Spleen (tissue), 11 donors: ENCODE measurements around the gene CCR9. TPM values are rescaled to one million over a fixed set of nuclear protein-coding genes. Genes with fewer than 3 reads are reported as not detected.

Source experiments
- DNase-seq: peaks from one replicate; pipeline ENCODE4 v3.0.0-alpha.2; 2020
- H3K27ac ChIP-seq, 8 donors: fragments of 200-600 bp; sonication (generic) in 7 of 8; 1 replicate in 4 of 8; 2 replicates in 4 of 8; pipeline versions ENCODE4 v1.5.0 to v1.8.0; 2016 to 2021; ENCODE audit warnings: inconsistent platforms in 4 of 8, mild to moderate bottlenecking in 4 of 8, moderate library complexity in 1 of 8
- H3K27me3 ChIP-seq, 7 donors: fragments of 200-600 bp; sonication (generic) in 6 of 7; replicated peaks in 1 of 7; 1 replicate in 4 of 7; 2 replicates in 3 of 7; pipeline versions ENCODE4 v1.5.0 to v1.8.0; 2016 to 2021; ENCODE audit warnings: inconsistent platforms in 3 of 7, mild to moderate bottlenecking in 1 of 7
- H3K36me3 ChIP-seq, 6 donors: fragments of 200-600 bp; sonication (generic) in 5 of 6; 1 replicate in 4 of 6; 2 replicates in 2 of 6; pipeline versions ENCODE4 v1.5.0 to v1.8.0; 2016 to 2021; ENCODE audit warnings: inconsistent platforms in 2 of 6
- H3K4me1 ChIP-seq, 6 donors: fragments of 200-600 bp; sonication (generic) in 5 of 6; 1 replicate in 3 of 6; 2 replicates in 3 of 6; pipeline versions ENCODE4 v1.5.0 to v1.8.0; 2016 to 2021; ENCODE audit warnings: inconsistent platforms in 3 of 6
- H3K4me3 ChIP-seq, 8 donors: fragments of 200-600 bp; sonication (generic) in 7 of 8; 1 replicate in 4 of 8; 2 replicates in 4 of 8; pipeline versions ENCODE4 v1.5.0 to v1.8.0; 2016 to 2021; ENCODE audit warnings: inconsistent platforms in 4 of 8, mild to moderate bottlenecking in 4 of 8, moderate library complexity in 2 of 8
- H3K9me3 ChIP-seq, 8 donors: fragments of 200-600 bp; sonication (generic) in 7 of 8; 1 replicate in 4 of 8; 2 replicates in 4 of 8; pipeline versions ENCODE4 v1.5.0 to v1.8.0; 2016 to 2021; ENCODE audit warnings: inconsistent platforms in 4 of 8
- POLR2A ChIP-seq, 3 donors: fragments of 450-650 bp; IDR thresholded peaks; one replicate each; pipeline ENCODE4 v1.5.1; 2017; ENCODE audit warnings: antibody characterized with exemption in 3 of 3, mild to moderate bottlenecking in 1 of 3
- POLR2AphosphoS5 ChIP-seq, 3 donors: sonication (generic); formaldehyde crosslinking; IDR thresholded peaks; one replicate each; pipeline ENCODE4 v1.5.1; 2017; ENCODE audit warnings: antibody characterized with exemption in 3 of 3
- WGBS, 5 donors: extraction: QIAGEN DNeasy Blood & Tissue Kit in 3 of 5; methylation state at CpG; one replicate each; pipeline versions ENCODE4 v1.1.5 to v1.1.7; 2013 to 2018; 5-methylcytosine and 5-hydroxymethylcytosine counted together
- intact Hi-C: fragments of 100-400 bp; cut with DNase I; formaldehyde crosslinking; loops from one replicate; pipeline ENCODE4 v1.15.0; 2023; ENCODE audit warnings: low total_unique reads
- polyA plus RNA-seq, 3 donors: library from polyadenylated mRNA; stranded (reverse); fragments of 200-250 nt; gene quantifications; one replicate each; pipeline ENCODE4 v1.2.1, GENCODE V29; 2013
- total RNA-seq, 7 donors: library from RNA; depleted of rRNA in 3 of 7; stranded (reverse); fragments of >200 nt in 3 of 7; fragmentation: NEBNext Ultra II Directional in 4 of 7; extraction: Animal tissue kit (Norgen Biotek cat#: 25700) in 4 of 7; gene quantifications; one replicate each; pipeline versions ENCODE4 v1.1.0 to v1.2.1, GENCODE V29; 2016 to 2021
- TF ChIP-seq, protein P1 (sequence below), 11 experiments: fragments of 200-600 bp in 7 of 11; fragments of 450-650 bp in 4 of 11; sonication (generic) in 4 of 11; IDR thresholded peaks in 8 of 11; conservative IDR thresholded peaks in 3 of 11; 1 replicate in 7 of 11; 2 replicates in 4 of 11; pipeline versions ENCODE4 v1.4.0 to v1.8.0; 2016 to 2021; ENCODE audit warnings: antibody characterized with exemption in 11 of 11, inconsistent platforms in 4 of 11, mild to moderate bottlenecking in 1 of 11
- donor health status: healthy with polysubstance abuse.
- donor health status: DM: no; HTN: no; CAD: no; lungs with moderate emphysema.
- donor health status: DM: no; HTN: no; CAD: no.
- donor health status: Bipolar disorder and iron deficiency.
- donor health status: healthy.
- donor health status: DM: no; HTN: no; CAD: no.
- donor health status: DM: yes; HTN: yes; CAD: no.

The CCR9 gene
- total and polyA plus RNA-seq, 10 donors: 1.1 to 3.6 (median 1.5) TPM

DNA sequence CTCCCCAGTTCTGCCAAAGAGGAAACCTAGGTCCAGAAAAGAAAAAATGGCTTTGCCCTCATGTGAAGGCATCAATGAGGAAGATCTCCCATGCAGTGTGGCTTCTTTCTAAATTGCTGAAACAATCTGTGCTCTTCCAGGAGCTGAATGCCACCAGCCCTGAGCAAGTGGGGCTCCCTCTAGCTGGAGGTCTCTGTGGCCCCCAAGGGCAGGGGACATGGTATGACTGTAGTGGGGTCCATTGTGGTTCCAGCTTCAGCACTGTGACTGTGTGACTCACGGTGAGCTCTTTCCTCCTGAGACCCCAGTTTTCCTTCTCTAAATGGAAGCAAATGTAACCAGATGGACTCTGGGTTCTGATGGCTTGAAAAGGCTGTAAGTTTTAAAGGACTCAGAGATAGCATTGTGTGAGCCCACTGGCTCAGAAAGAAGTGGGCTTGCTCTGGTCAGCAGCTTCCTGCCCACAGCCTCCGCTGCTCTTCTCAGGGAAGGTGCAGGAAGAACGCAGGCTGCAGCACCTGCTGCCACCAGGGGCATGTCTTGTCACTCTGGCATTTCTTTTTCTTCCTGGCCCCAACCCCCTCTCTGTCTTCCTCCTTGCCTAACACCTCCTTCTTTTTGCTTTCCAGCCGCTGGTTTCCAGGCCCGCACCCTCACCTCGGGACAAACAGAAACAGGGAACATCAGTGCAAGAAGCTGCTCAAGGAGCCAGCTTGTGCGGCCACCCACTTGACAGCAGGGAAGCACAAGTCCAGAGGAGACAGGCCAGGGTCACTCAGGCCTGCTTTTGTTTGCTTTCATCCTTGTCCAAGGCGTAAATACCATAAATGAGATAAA is 51.1 kb downstream of the CCR9 start:
- intact Hi-C loops: loop anchor here (2.0 to 5.0 kb wide), 2 partner anchors 141 to 435 kb away; partner anchors contain the start of gene CCR5
- TF ChIP-seq POLR2A (IDR thresholded peaks at IDR 0.05) (no peak), POLR2AphosphoS5 (IDR thresholded peaks at IDR 0.05) (no peak)
- TF ChIP-seq, protein P1, sequence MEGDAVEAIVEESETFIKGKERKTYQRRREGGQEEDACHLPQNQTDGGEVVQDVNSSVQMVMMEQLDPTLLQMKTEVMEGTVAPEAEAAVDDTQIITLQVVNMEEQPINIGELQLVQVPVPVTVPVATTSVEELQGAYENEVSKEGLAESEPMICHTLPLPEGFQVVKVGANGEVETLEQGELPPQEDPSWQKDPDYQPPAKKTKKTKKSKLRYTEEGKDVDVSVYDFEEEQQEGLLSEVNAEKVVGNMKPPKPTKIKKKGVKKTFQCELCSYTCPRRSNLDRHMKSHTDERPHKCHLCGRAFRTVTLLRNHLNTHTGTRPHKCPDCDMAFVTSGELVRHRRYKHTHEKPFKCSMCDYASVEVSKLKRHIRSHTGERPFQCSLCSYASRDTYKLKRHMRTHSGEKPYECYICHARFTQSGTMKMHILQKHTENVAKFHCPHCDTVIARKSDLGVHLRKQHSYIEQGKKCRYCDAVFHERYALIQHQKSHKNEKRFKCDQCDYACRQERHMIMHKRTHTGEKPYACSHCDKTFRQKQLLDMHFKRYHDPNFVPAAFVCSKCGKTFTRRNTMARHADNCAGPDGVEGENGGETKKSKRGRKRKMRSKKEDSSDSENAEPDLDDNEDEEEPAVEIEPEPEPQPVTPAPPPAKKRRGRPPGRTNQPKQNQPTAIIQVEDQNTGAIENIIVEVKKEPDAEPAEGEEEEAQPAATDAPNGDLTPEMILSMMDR (IDR thresholded peaks at IDR 0.05 in 8 of 11, conservative IDR thresholded peaks at IDR 0.05 in 3 of 11): peak in 1 of 11 experiments; percentile 26
- peaks cover 0 to 32% (median 14%) of the 10 kb centered on the region in 6 donors for H3K4me1 ChIP-seq
- no peak overlapping the region for H3K27ac ChIP-seq
- peaks cover 0 to 79% (median 39%) of the 10 kb centered on the region in 6 donors for H3K36me3 ChIP-seq
- H3K4me3 ChIP-seq: no peak overlapping the region
- H3K27me3 ChIP-seq: no peaks in the 10 kb centered on the region
- WGBS, 5 donors: 84 to 93% (median 87%) methylated on average over 8 of the region's 8 CpGs
- H3K9me3 ChIP-seq: no peaks in the 10 kb centered on the region
- DNase-seq: no peak

DNA sequence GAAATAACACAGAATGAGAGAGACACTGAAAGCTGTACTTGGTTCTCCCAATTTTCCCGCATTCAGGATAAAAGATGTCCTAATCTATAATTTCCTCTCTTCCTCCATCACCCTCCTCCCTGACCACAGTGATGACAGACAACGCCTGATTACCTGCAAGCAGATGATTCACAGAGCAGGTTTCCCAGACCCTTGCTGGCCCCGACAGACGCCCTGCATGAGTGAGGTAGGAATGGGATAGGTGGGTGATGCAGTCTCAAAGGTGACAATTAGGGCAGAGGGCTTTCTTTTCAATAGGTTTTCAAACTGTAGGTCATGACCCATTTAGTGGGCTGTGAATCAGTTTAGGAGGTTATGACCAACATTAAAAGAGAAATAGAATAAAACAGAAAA is 51.7 kb downstream of the CCR9 start:
- Histone ChIP-seq H3K4me3 (no peak overlapping the region), H3K27ac (no peak overlapping the region), H3K36me3 (peaks cover 0 to 75% (median 34%) of the 10 kb centered on the region in 6 donors), H3K4me1 (peaks cover 0 to 35% (median 15%) of the 10 kb centered on the region in 6 donors), H3K9me3 (no peaks in the 10 kb centered on the region), H3K27me3 (no peaks in the 10 kb centered on the region)
- intact Hi-C loops: loop anchor here (2.0 to 5.0 kb wide), 2 partner anchors 141 to 434 kb away; partner anchors contain the start of gene CCR5
- 92 to 96% (median 95%) methylated on average over 4 of the region's 4 CpGs for WGBS, 5 donors
- no peak for DNase-seq
- TF ChIP-seq, protein P1 (IDR thresholded peaks at IDR 0.05 in 8 of 11, conservative IDR thresholded peaks at IDR 0.05 in 3 of 11): no peak
- TF ChIP-seq POLR2AphosphoS5 (IDR thresholded peaks at IDR 0.05): no peak
- TF ChIP-seq POLR2A (IDR thresholded peaks at IDR 0.05): no peak

DNA sequence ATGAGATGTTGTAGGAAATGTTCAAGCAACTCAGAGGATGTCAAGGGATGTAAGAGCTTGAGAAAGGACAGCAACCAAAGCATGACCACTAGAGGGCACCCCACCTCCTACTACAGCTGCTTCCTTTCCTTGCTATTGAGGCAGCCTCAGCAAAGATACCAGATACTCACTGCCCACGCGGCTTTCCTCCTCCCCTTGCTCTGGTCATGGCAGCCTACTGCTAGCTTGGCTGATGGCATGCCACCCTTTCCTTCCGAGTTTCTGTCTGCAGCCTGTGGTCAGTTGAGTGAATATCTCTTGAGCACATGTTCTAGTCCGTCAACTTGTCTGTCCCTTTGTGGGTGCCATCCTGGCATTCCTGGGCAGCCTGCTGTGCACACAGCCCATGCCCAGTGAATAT is 52.5 kb downstream of the CCR9 start:
- no peaks in the 10 kb centered on the region for H3K9me3 ChIP-seq
- H3K36me3 ChIP-seq: peaks cover 0 to 68% (median 30%) of the 10 kb centered on the region in 6 donors
- WGBS, 5 donors: 22 to 29% (median 24%) methylated on average over 4 of the region's 4 CpGs
- H3K27me3 ChIP-seq: no peaks in the 10 kb centered on the region
- peaks cover 0 to 35% (median 15%) of the 10 kb centered on the region in 6 donors for H3K4me1 ChIP-seq
- H3K27ac ChIP-seq: peak overlapping the region in 4 of 8 donors; percentile 25 to 65 (median 47)
- intact Hi-C loops: loop anchor here (2.0 to 5.0 kb wide), 2 partner anchors 140 to 433 kb away; partner anchors contain the start of gene CCR5
- peak; percentile 90 for DNase-seq
- TF ChIP-seq POLR2AphosphoS5 (IDR thresholded peaks at IDR 0.05): peak in 1 of 3 donors; percentile 50
- TF ChIP-seq, protein P1 (IDR thresholded peaks at IDR 0.05 in 8 of 11, conservative IDR thresholded peaks at IDR 0.05 in 3 of 11): peak; percentile 81 to 95 (median 90)
- TF ChIP-seq POLR2A (IDR thresholded peaks at IDR 0.05): no peak
- no peak overlapping the region for H3K4me3 ChIP-seq

DNA sequence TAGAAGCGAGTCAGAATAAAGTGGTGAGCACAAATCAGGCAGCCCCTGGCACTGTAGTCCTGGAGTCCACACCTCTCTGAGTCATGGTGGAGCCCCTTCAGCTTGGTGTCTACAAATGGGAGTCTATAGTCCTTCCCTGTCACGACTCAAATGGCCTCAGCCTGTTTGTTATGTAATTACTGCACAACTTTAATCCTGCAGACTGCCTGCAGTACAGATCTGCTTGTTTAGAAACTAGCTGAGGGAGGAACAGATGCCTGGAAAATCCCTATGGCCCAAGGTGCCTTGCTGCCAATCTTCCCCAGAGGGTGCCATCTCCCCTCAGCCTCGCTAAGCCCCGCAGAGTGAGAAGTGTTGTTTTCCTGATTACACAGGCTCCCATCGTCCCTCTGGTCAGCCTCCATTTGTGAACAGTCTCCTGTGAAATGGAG is 53.0 kb downstream of the CCR9 start:
- H3K9me3 ChIP-seq: no peaks in the 10 kb centered on the region
- no peak overlapping the region for H3K4me3 ChIP-seq
- 48 to 80% (median 67%) methylated on average over 5 of the region's 5 CpGs for WGBS, 5 donors
- H3K27me3 ChIP-seq: no peaks in the 10 kb centered on the region
- no peak for DNase-seq
- peaks cover 0 to 64% (median 28%) of the 10 kb centered on the region in 6 donors for H3K36me3 ChIP-seq
- peak overlapping the region in 4 of 8 donors; percentile 25 to 65 (median 47) for H3K27ac ChIP-seq
- intact Hi-C loops: loop anchor here (2.0 to 5.0 kb wide), 2 partner anchors 139 to 433 kb away; partner anchors contain the start of gene CCR5
- H3K4me1 ChIP-seq: peaks cover 0 to 35% (median 16%) of the 10 kb centered on the region in 6 donors
- TF ChIP-seq POLR2A (IDR thresholded peaks at IDR 0.05) (no peak), POLR2AphosphoS5 (IDR thresholded peaks at IDR 0.05) (no peak)
- TF ChIP-seq, protein P1 (IDR thresholded peaks at IDR 0.05 in 8 of 11, conservative IDR thresholded peaks at IDR 0.05 in 3 of 11): no peak
